Activated CD4-positive, alpha-beta T cell treated with anti-CD3 and anti-CD28 coated beads for 1 hour (primary cell): ENCODE data around the gene CDNF.
A peak's percentile ranks its signal among the peaks of the same experiment; 100 is the strongest.
"Not testable (repeated sequence)": the region's sequence is repeated elsewhere in the genome, so short reads cannot be mapped to it uniquely, and the experiment has no call there.

Experiments
- DNase-seq: peaks from one replicate; pipeline ENCODE4 v3.0.0-alpha.2; 2020

CDNF gene

DNA sequence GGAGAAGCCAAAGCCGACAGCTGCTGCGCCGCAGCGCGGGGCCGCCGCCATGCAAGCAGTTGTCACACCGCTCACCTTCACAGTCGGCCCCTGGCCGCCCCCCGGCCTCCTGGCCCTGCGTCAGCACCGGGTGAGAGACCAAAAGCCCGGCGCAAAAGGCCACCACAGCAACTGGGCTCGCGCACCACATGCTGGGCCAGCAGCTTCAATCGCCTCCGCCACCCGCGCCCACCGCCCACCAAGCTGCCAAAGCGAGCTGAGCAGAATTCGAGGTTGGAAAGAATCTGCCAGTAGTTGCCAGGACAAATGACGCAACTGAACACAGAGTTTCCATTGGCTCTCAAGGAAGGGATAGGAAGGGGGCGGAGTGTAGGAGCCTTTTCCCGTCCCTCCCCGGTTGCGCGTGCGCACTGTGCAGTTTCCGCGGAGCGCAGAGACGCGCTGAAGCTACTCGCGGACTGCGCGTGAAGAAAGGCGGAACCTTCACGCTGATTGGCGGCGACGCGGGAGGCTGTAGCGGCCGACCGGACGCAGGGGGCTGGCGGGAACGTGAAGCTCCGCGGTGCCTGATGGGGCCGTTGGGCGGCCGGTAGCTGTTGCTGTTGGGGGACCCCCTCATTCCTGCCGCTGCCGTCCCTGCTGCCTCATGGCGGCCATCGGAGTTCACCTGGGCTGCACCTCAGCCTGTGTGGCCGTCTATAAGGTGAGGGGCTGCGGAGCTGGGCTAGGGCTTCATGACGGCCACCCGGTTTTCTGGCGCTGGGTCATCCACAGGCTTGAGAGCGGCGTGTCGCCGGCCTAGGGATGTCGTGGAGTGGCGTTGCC, at the start of gene CDNF, which contains the start of the genes HSPA14 and MSANTD7:
Gene CDNF, minus strand, starts transcription at position 281 of the 825 bp plus-strand sequence. Its CDS starts 91 bp downstream, at position 190.
Gene HSPA14, plus strand, starts transcription at position 550 of the 825 bp plus-strand sequence. Its CDS starts 97 bp downstream, at position 647.
Gene MSANTD7, plus strand, starts transcription at position 550 of the 825 bp plus-strand sequence. CDS start 3,979 bp downstream, outside the sequence.
- DNase-seq: peak; percentile 99

DNA sequence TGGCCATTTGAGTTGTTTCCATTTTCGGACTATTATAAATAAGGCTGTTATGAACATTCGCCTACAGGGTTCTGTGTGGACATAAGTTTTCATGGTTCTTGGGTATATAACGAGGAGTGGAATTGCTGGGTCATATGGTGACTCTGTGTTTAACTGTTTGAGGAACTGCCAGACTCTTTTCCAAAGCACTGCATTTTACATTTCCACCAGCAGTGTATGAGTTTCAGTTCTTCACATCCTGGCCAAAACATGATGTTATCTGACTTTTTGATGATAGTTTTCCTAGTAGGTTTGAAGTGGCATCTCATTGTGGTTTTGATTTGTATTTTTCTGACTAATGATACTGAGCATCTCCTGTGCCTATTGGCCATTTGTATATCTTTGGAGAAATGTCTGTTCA, 46.2 kb upstream of the CDNF start:
- no peak for DNase-seq

DNA sequence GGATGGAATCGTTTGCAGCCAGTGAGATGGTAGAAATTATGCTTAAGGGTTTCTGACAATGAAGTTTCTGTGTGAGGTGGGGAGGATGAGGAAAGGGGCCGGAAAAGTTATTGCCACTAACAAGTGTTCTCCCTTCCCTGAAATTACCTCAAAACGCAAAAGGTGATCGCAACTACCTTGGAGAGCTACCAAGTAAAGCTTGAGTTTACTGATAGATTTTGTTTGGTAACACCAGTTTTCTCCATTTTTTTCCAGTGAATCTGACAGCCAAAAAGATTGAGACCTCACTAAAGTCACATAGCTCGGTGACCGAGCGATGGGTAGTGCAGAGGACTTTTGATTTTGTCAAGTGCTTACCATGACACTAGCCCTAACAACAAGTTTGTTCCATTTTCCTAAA, 42.4 kb upstream of the CDNF start:
- DNase-seq: no peak

DNA sequence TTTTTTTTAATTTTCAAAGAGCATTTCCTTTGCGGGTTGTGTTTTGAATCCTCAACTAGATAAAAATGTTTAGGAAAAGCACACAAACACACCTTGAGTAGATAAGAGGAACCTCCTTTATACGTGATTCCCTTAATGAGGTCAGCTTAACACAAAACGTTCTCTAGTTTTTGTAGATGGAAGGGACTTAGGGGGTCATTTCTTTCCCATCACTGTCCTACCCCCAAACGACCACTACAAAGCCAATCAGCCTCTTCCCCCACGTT, 42.0 kb upstream of the CDNF start:
- DNase-seq: no peak

DNA sequence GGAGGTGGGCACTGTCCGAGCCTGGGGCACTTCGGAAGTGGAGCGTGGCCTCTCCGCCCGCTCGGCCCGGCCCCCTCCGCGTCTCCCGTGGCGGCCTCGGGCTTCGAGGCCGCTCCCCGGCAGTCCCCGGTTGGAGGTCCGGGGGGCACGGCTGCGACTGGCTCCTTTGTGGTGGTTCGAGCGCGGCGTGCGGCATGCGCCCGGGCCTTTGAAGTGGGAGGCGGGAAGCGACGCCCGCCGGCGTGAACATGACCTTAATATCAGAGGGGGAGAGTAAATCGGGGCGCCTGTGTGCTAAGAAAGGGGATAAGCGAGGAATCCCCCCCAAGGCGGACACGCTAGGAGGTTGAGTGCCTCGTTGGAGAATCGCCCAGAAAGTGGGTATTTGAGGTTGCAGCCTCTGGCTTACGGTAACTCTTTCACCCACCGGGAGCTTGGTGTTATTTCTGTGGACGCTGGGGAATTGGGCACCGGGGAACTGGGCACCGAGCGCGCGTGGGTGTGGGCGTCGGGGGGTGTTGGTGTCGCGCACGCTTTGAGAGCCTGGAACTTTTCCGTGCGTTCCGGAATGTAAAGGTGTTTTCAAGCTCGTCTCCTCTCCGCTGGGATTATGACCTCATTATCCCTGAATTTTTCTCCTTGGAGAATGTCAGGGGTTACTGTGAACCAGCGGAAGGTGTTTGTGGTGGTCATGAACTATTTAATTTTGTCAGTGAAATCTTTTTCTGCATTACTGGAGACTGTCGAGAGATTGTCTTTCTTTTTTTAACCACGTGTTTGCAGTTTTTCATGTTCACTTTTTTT, 41.5 kb upstream of the CDNF start:
- peak; percentile 11 for DNase-seq

DNA sequence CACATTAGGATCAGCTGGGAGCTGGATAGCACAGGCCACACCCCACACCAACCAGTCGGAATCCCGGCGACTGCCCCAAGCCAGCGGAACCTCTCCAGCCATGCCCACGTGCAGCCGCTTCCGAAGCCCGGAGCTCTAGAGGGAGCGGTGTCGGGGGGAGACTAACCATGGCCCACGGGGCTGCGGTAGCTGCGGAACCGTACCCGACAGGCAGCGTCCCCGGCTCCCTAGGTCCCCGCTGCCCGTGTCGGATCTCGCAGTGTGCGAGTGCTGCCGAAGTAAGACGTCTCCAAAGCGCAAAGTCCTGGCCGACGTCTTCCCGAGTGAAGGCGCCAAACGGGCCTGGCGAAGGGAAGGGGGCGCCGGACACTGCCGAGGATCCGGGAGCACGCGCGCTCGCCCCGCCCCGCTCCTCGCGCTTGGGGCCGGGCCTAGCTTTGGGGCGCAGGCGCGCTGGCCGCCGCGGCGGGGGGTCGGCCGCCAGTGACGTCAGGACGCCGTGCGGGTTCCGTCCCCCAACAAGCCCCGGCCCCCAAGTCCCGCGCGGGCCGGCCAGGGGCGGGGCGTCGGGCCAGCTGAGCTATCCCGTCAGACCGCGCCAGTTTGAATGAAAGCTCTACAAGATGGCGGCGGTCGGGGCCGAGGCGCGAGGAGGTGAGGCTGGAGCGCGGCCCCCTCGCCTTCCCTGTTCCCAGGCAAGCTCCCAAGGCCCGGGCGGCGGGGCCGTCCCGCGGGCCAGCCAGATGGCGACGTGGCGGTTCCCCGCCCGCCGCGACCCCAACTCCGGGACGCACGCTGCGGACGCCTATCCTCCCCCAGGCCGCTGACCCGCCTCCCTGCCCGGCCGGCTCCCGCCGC, 40.7 kb upstream of the CDNF start, which contains the start of gene SUV39H2:
Gene SUV39H2, plus strand, starts transcription at position 601 of the 858 bp plus-strand sequence. Its CDS starts 23 bp downstream, at position 624.
- peak; percentile 87 for DNase-seq

DNA sequence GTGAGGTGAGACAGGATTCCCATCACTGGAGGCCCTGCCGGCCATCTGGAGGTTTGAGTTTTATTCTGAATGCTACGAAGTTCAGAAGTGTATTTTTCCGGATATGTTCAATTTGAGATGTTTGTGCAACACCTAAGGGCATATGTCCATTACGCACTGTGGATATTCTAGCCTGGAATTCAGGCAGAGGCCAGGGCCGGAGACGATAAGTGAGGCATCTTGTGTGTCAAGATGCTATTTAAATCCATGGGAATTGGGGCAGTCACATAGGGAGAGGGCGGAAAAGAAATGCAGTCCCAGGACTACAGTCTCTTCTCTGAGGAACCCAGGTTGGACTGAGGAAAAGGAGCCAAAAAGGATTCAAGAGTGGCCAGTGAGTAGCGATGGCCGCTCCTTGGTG, 38.9 kb upstream of the CDNF start:
- no peak for DNase-seq

DNA sequence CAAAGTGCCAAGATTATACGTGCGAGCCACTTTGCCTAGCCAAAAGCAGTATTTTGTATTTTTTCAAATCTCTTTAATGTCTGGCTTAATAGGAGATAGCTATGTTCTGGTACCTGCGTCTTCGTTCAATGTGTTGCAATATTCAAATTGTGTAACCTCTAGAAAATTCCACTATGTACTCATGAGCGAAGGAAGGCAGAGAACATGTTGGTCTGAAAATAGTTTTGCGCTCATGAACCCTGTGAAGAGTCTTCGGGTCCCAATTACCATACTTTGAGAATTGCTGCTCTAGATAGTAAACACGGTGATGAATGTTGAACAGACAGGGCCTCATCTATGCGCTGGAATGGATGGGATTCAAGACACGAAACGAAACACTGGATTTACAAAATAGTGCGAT, 38.1 kb upstream of the CDNF start:
- no peak for DNase-seq

DNA sequence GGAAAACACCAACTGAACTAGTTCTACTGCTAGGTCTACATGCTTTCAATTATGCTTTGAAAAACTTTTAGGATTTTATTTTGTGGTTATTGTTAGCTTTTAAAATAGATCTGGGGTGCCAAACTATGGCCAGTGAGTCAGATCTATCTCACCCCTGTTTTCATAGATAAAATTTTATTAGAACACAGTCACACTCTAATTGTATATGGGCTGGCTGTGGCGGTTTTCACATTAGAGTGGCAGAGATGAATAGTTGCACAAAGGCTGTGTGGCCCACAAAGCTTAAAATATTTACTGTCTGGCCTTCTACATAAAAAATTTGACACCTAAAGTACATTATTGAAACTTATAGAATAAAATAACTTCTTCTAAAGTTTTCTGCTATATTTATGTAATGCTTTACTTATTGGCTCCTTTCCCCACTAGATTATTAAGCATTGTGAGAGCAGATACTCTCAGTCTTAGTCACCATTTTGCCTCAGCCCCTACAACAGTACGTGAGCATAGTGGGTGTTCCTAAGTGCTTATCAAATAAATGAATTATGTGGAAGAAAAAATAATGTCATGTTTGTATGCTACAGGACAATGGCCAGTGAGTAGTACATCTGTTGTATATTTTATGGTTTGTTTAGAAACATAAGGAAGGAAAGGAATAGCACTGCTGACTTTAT, 35.4 kb upstream of the CDNF start:
- DNase-seq: no peak

DNA sequence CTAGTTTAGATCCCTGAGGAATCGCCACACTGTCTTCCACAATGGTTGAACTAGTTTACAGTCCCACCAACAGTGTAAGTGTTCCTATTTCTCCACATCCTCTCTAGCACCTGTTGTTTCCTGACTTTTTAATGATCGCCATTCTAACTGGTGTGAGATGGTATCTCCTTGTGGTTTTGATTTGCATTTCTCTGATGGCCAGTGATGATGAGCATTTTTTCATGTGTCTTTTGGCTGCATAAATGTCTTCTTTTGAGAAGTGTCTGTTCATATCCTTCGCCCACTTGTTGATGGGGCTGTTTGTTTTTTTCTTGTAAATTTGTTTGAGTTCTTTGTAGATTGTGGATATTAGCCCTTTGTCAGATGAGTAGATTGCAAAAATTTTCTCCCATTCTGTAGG, 27.0 kb upstream of the CDNF start:
- not testable (repeated sequence) for DNase-seq

DNA sequence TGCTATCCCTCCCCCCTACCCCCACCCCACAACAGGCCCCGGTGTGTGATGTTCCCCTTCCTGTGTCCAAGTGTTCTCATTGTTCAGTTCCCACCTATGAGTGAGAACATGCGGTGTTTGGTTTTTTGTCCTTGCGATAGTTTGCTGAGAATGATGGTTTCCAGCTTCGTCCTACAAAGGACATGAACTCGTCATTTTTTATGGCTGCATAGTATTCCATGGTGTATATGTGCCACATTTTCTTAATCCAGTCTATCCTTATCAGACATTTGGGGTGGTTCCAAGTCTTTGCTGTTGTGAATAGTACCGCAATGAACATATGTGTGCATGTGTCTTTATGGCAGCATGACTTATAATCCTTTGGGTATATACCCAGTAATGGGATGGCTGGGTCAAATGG, 26.6 kb upstream of the CDNF start:
- not testable (repeated sequence) for DNase-seq

DNA sequence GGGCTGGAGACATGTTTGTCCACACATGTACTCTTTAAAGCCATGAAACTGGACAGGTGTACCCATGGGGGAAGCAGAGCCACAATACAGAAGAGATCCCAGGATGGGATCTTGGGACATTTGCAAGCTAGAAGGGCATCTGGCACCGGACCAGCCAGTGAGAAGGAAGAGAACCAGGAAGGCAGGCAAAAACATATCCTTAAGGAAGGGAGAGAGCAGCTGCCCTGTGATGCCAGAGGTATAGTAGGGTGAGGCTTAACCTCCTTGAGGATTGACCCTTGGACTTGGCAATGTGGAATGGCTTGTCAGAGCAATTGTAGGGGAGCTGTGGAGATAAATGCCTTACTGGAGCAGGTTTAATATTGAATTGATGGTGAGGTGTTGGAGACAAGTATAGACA, 23.0 kb upstream of the CDNF start:
- DNase-seq: no peak

DNA sequence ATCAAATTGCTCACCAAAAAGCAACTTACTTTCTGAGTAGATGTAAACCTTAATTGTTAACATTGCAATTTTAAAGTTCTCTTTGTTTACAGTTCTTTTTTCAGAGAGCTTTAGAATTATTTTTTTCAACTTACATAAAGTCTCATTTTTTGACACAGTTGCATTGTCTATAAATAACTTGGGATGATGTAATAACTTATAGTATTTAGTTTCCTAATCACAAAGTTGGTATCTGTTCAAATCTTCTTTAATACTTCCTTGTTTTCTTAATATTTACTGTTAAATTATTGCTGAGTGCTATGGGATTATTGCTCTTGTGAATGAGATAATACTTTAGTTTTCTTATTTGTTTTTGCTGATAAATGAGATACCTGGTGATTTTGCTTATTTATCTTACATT, 21.9 kb upstream of the CDNF start:
- no peak for DNase-seq

DNA sequence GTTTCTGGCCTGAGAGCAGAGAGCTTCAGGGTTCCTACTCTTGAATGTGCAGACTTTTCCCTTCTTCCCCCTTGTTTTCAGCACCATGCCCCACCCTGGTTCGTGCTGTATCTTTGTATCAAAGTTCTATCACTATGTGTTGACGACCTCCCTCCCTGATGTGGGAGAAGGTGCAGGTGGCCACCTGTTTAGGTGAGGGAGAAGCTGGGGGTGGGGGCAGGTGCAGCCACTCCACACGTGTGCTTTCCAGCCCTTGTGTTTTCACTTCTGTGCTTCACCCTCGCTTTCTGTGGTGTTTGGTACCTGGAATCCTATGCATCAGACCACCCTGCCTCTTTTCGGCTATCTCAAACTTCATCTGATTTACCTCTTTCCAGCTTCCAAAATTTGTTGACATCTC, 21.2 kb upstream of the CDNF start:
- no peak for DNase-seq

DNA sequence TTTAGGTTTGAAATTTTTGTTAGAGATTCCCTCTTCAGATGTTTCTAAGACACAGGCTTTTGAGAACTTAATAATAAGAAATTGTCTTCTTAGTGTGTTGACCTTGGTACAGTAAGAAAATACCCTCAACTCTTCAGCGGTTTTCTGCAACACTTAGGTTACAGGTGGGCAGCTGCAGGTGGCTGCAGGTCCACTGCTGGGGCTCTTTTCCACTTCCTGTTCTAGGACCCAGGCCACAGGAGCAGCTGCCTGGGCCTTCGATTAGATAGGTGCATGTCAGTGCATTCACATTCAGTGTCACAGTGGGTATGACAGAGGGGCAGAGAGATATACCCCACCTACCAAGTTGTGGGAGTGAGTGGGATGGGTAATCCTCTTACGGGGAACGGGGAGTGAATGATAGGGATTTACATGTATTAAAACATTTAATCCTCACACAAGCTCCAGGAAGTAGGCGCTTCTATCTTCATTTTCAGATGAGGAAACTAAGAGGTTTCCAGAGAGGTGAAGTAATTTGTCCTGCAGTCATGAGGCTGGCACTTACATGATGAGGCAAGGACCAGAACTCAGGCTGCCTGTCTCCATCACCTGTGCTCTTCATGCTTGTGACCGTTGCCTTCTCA, 20.6 kb upstream of the CDNF start:
- no peak for DNase-seq

DNA sequence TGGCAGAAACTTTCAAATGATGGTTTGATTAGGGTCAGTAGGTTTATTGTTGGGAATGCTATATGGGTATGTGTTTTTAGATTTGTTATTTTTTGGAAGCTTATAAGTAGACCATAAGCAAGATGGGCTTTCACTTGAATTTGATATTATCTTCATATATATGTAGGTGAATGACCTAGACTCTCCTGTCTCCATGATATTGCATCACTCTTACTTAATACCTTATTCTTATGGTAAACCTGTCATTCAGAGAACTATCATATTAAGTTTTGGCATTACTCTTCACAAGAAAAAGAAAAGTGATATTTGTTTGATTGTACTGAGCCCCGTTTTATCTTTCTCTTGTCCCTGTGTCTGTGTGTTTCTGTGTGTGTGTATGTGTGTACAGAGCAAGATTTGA, 17.6 kb upstream of the CDNF start:
- DNase-seq: no peak

DNA sequence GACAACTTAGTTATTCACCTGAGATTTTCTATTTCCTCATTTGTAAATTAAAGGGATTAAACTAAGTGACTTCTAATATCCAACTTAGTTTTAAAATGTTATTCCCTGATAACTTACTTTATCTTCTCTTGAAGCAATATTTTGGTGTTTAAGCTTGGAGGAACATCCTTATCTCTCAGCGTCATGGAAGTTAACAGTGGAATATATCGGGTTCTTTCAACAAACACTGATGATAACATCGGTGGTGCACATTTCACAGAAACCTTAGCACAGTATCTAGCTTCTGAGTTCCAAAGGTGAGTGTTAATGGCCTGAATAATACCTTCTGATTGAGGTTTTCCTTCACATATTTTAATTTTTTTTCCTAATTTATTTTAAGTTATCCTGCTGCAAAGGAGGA, 14.4 kb upstream of the CDNF start:
- no peak for DNase-seq

DNA sequence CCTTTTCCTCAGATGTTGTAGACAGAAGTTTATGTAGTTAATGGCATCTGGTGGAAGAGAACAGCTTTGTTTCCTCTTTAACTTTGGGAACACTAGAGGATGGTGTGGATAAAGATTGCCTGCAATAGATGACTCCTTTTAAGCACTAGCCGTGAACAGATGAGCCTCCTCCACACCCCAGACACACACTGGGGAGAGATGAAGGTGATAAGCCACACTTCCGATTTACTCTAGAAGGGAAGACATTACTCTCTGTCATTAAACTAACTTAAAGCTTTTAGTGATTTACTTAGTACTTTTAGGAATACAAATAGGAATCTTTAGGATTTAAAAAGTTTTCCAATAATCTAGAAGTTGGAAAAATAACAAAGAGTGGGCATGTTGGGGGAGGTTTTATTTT, 7.1 kb upstream of the CDNF start:
- DNase-seq: no peak

DNA sequence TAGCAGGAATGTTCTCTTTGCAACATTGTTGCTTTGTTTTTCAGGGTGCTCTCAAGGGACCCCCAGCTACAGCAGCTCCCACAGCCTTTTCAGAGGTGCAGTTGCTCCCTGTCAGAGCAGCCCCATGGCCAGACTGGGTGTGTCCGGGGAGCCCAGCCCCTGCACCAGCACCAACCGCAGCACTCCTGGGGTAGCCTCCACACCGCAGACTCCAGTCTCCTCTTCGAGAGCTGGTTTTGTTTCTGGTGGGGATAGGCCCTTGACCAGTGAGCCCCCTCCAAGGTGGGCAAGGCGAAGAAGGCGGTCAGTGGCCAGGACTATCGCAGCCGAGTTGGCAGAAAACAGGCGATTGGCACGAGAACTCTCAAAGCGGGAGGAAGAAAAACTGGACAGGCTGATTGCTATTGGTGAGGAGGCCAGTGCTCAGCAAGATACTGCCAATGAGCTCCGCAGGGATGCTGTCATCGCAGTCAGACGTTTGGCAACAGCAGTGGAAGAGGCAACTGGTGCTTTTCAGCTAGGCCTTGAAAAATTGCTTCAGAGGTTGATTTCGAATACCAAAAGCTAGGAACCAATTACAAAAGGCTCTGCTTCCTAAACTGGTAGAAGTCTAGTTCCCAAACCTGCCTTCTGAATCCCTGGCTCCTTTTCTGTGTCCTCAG, 5.6 kb upstream of the CDNF start:
- DNase-seq: no peak

DNA sequence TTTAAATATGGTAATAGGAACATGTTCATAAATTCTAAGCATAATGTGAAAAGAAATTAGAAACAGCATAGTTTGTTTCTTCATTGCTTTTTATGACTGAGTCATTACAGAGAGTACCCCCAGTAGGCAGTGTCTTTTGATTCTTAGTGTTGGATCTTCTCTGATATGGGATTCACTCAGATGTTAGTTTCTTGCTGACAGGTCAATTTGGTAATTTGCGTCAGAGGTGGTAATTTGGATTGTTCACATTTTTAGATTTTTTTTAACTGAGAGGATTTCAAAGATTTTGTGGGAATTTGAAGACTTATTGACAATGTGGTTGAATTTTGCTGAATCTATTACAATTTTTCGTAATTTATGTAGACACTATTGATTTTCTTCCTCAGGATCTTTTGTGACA, 2.3 kb upstream of the CDNF start:
- no peak for DNase-seq

DNA sequence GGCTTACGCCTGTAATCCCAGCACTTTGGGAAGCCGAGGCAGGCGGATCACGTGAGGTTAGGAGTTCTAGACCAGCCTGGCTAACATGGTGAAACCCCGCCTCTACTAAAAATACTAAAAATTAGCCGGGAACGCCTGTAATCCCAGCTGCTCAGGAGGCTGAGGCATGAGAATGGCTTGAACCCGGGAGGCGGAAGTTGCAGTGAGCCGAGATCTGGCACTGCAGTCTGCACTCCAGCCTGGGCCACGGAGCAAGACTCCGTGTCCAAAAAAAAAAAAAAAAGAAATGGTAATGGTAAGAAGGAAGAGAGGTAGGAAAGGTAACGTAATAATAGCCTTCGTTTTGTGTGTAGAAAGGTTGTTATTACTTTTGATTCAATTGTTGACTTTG, 1.5 kb upstream of the CDNF start:
- DNase-seq: no peak
